Dendritic cell treated with granulocyte-macrophage colony-stimulating factor and Interleukin-4, amounts not matched to agents 40 ng/mL and 50 ng/mL, for 4 days (primary cell): Measurements from ENCODE around the gene MTA2.

Experiments used
- H3K27ac Mint-ChIP-seq: one replicate; pipeline ENCODE4 v1.8.0; 2022; ENCODE audit warnings: mild to moderate bottlenecking, mixed read lengths
- H3K27me3 Mint-ChIP-seq: one replicate; pipeline ENCODE4 v1.8.0; 2022; ENCODE audit warnings: mild to moderate bottlenecking, mixed read lengths
- H3K36me3 Mint-ChIP-seq: one replicate; pipeline ENCODE4 v1.8.0; 2022; ENCODE audit warnings: low read depth, mixed read lengths
- H3K4me1 Mint-ChIP-seq: one replicate; pipeline ENCODE4 v1.8.0; 2022; ENCODE audit warnings: low read depth, mixed read lengths
- H3K4me3 Mint-ChIP-seq: one replicate; pipeline ENCODE4 v1.8.0; 2022; ENCODE audit warnings: mild to moderate bottlenecking, moderate library complexity, mixed read lengths
- H3K9me3 Mint-ChIP-seq: one replicate; pipeline ENCODE4 v1.8.0; 2022; ENCODE audit warnings: mixed read lengths
- intact Hi-C: fragments of 100-400 bp; cut with micrococcal nuclease; formaldehyde crosslinking; loops from one replicate; pipeline ENCODE4 v1.15.0; 2022

The MTA2 gene

GRCh38 chr11:62548545-62549335 is 52.9 kb downstream of the MTA2 start:
- peaks cover 4% of the 10 kb centered on the region for H3K27me3 Mint-ChIP-seq
- no peak overlapping the region for H3K27ac Mint-ChIP-seq
- no peak overlapping the region for H3K4me3 Mint-ChIP-seq
- H3K9me3 Mint-ChIP-seq, result no peaks in the 10 kb centered on the region
- H3K36me3 Mint-ChIP-seq, result peaks cover 27% of the 10 kb centered on the region
- peaks cover 73% of the 10 kb centered on the region for H3K4me1 Mint-ChIP-seq
- intact Hi-C loops, result no loop called here

DNA sequence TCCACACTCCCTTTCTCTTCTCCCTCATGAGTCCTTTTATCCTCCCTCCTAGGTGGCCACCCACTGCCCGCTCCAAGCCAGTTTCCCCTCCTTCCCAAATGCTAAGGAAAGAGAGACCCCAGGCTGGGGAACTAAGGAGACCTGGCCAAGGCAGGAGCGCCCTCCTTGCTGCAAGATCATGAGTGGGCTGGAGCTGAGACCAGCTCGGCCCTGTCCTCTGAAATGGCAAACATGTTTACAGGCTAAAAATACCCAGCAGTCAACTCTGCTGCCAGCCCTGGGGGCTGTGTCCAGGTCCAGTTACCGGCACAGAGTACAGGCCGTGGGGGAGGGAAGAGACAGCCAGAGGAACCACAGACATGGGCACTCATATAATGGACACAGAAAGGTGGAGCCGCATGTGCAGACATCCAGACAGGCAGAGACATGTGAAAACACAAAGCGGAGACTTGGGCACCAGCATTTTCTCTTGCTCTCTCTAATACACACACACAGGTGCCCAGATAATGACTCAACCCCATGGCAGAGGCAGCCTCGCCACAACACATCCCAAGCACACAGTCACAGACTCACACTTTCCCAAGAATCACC is 53.9 kb downstream of the MTA2 start:
- Mint-ChIP-seq H3K9me3 (no peaks in the 10 kb centered on the region), H3K27ac (peak overlapping the region; percentile 95), H3K4me3 (peak overlapping the region; percentile 97), H3K27me3 (peaks cover 4% of the 10 kb centered on the region), H3K4me1 (peaks cover 73% of the 10 kb centered on the region), H3K36me3 (peaks cover 37% of the 10 kb centered on the region)
- intact Hi-C loops, result loop anchor here (2.0 kb wide), 1 partner anchor 13 kb away; no protein-coding TSS in a partner anchor

DNA sequence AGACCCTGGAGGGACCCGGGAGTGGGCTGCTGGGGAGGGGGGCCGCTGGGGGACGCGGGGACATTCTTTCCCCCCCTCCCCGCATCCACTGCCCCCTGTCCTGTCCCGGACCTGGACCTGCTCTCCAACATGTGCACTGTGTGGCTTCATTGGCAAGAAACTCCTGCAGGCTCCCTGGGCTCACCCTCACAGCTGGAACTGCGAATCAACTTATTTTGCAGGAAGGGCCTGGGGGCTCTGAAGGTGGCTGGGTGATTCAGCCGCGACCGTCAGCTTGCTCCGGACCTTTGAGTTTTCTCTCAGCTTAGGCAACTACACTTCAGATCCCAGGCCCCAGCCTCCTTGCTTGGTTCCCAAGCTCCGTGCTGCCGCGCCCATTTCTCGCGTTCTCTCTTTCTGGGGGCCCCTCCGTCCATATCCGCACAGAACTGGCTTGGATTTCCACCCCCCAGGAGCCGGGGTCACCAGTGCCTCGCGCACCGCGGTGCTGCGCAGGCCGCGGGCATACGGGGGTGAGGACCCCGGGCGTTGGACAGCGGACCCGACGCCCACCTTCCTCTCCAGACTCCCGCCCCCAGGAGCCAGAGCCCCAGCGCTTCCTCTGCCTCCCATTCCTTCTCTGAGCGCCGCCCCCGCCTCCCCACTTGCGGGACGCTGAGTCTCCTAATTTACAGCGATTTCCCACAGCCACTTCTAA is 54.6 kb downstream of the MTA2 start:
- H3K27ac Mint-ChIP-seq, result peak overlapping the region; percentile 95
- H3K27me3 Mint-ChIP-seq, result peaks cover 4% of the 10 kb centered on the region
- no peaks in the 10 kb centered on the region for H3K9me3 Mint-ChIP-seq
- intact Hi-C loops, result loop anchor here (2.0 kb wide), 1 partner anchor 14 kb away; no protein-coding TSS in a partner anchor
- peak overlapping the region; percentile 97 for H3K4me3 Mint-ChIP-seq
- H3K36me3 Mint-ChIP-seq, result peaks cover 44% of the 10 kb centered on the region
- peaks cover 73% of the 10 kb centered on the region for H3K4me1 Mint-ChIP-seq

DNA sequence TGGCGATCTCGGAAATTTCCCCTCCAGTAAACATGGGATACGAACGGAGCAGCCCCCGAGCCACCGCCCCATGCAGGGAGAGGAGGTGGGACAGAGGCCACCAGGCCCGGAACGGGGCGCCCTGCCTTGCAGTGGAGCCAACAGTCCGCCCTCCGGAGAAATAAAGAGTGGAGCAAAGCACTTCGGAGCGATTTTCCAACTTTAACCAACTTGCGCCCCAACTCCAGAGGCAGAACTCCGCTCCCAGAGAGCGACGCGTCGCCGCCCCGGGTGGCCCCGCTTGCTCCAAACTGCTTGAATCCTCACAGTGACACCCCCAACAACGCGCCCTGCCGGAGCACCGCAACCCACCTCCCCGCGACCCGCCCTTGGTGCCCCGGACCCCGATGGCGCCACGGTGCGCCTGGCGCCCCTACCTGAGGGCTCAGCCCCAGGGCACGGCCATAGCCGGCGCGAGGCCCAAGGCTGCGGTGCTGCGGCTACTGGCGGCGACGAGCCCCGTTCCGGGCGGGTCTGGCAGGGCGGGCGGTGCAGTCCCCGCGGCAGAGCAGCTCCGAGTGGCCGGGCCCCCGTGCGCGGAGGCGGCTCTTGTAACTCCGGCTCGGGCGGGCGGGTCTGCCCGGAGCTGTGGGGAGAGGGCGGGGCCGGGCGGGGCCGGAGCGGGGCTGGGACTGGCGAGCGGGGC is 55.3 kb downstream of the MTA2 start, which contains the start of gene AHNAK:
Gene AHNAK (minus strand): TSS at position 563 of the 685 bp plus-strand sequence. CDS start 10,708 bp downstream, outside the sequence.
- peaks cover 73% of the 10 kb centered on the region for H3K4me1 Mint-ChIP-seq
- H3K27me3 Mint-ChIP-seq, result peaks cover 4% of the 10 kb centered on the region
- H3K9me3 Mint-ChIP-seq, result no peaks in the 10 kb centered on the region
- H3K36me3 Mint-ChIP-seq, result peaks cover 51% of the 10 kb centered on the region
- H3K27ac Mint-ChIP-seq, result peak within 1 kb of the TSS; percentile 95
- intact Hi-C loops, result loop anchor here (2.0 kb wide), 1 partner anchor 14 kb away; no protein-coding TSS in a partner anchor
- peak within 1 kb of the TSS; percentile 97 for H3K4me3 Mint-ChIP-seq

GRCh38 chr11:62545437-62546243 is 56.0 kb downstream of the MTA2 start:
- Mint-ChIP-seq H3K27ac (peak overlapping the region; percentile 95), H3K9me3 (no peaks in the 10 kb centered on the region), H3K36me3 (peaks cover 58% of the 10 kb centered on the region), H3K4me3 (peak overlapping the region; percentile 97), H3K4me1 (peaks cover 73% of the 10 kb centered on the region), H3K27me3 (peaks cover 4% of the 10 kb centered on the region)
- intact Hi-C loops, result loop anchor here (1.0 to 2.0 kb wide), 2 partner anchors 8 to 15 kb away; no protein-coding TSS in a partner anchor

- Mint-ChIP-seq H3K27me3 (peaks cover 4% of the 10 kb centered on the region), H3K27ac (peak overlapping the region; percentile 95), H3K4me3 (peak overlapping the region; percentile 97), H3K36me3 (peaks cover 62% of the 10 kb centered on the region), H3K9me3 (no peaks in the 10 kb centered on the region), H3K4me1 (peaks cover 69% of the 10 kb centered on the region)
- intact Hi-C loops, result loop anchor here (1.0 to 5.0 kb wide), 4 partner anchors 8 to 148 kb away; no protein-coding TSS in a partner anchor
These were observed 56.9 kb downstream of the MTA2 start for GRCh38 chr11:62544581-62545436.

- H3K27ac Mint-ChIP-seq, result peak overlapping the region; percentile 95
- H3K36me3 Mint-ChIP-seq, result peaks cover 70% of the 10 kb centered on the region
- intact Hi-C loops, result loop anchor here (5.0 kb wide), 3 partner anchors 47 to 147 kb away; no protein-coding TSS in a partner anchor
- peak overlapping the region; percentile 97 for H3K4me3 Mint-ChIP-seq
- no peaks in the 10 kb centered on the region for H3K9me3 Mint-ChIP-seq
- peaks cover 4% of the 10 kb centered on the region for H3K27me3 Mint-ChIP-seq
- H3K4me1 Mint-ChIP-seq, result peaks cover 69% of the 10 kb centered on the region
These were observed 57.8 kb downstream of the MTA2 start for GRCh38 chr11:62543680-62544444.
